HTERT RPE-1 (cell line): ENCODE data around the gene P2RX2.

Experiments used
- in situ Hi-C: fragments of 300-500 bp; cut with MboI; formaldehyde crosslinking; loops from 4 replicates; pipeline ENCODE4 v1.14.3; 2020; ENCODE audit warnings: low sequenced_read_pairs

The P2RX2 gene

GRCh38 chr12:132660052-132660451 lies 41.5 kb downstream of the P2RX2 start:
- in situ Hi-C loops, result no loop called here

GRCh38 chr12:132660996-132661395 lies 42.4 kb downstream of the P2RX2 start:
- in situ Hi-C loops, result no loop called here

DNA sequence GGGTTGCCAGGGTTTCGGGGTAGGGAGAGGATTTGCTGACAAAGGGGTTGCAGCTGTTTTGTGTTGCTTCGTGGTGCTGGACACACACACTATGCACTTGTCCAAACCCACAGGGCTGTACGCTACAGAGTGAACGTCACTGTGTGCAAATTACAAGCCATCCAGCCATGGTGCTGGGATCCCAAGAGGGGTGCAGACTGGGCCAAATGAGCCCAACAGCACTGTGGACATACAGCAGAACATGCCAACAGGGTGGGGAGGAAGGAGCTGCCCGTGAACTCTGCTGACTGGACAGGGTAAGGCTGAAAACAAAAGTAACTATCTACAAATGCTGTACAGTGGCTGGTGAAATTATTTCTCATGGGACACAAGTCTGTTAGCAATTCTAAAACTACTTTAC lies 43.4 kb downstream of the P2RX2 start:
- in situ Hi-C loops, result no loop called here

GRCh38 chr12:132662901-132663755 lies 44.6 kb downstream of the P2RX2 start:
- in situ Hi-C loops, result no loop called here

GRCh38 chr12:132664206-132665148 lies 45.9 kb downstream of the P2RX2 start:
- in situ Hi-C loops, result no loop called here

GRCh38 chr12:132665149-132665491 lies 46.5 kb downstream of the P2RX2 start:
- in situ Hi-C loops, result no loop called here

GRCh38 chr12:132665794-132666193 lies 47.2 kb downstream of the P2RX2 start:
- in situ Hi-C loops, result no loop called here

- in situ Hi-C loops, result no loop called here
Measured at GRCh38 chr12:132668191-132669088, 49.9 kb downstream of the P2RX2 start.

DNA sequence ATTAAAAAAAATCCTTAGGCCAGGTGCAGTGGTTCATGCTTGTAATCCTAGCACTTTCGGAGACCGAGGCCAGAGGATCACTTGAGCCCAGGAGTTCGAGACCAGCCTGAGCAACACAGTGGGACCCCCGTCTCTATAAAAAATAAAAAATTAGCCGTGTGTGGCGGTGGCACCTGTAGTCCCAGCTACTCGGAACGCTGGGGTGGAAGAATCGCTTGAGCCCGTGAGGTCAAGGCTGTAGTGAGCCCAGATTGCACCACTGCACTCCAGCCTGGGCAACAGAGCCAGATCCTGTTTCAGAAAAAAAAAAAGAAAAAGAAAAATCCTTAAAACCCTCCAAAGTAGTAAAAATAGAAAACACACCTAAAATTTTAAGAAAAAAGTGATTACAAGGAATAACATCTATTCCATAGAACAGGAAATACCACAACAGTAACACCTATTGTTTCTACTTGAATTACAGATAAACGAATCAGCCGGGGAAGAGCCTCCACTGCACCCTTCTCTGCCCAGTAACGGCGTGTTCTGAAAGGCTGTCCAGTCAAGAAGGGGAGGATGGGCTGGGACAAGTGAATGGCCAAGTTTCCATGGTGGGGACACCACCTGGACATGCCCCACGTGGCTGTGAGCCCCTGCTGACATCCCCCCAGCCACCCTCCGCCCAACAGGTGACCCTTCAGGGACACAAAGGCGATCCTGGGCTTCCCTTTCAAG lies 50.7 kb downstream of the P2RX2 start:
- in situ Hi-C loops, result no loop called here
